Measurements from ENCODE around the gene CISH.

Gene CISH

GRCh38 chr3:50592568-50592967 is 19.0 kb downstream of the CISH start:
- no peak for DNase-seq

- no peak for DNase-seq
Observed at GRCh38 chr3:50591196-50591741, 20.3 kb downstream of the CISH start.

GRCh38 chr3:50588759-50589433 is 22.7 kb downstream of the CISH start:
- no peak for DNase-seq

- no peak for DNase-seq
Observed at GRCh38 chr3:50587806-50588758, 23.5 kb downstream of the CISH start.

GRCh38 chr3:50587373-50587772 is 24.2 kb downstream of the CISH start:
- no peak for DNase-seq

GRCh38 chr3:50586763-50587070 is 24.9 kb downstream of the CISH start:
- no peak for DNase-seq

- no peak for DNase-seq
Observed at GRCh38 chr3:50585919-50586762, 25.4 kb downstream of the CISH start.

GRCh38 chr3:50584391-50584790 is 27.2 kb downstream of the CISH start:
- no peak for DNase-seq

GRCh38 chr3:50583897-50584296 is 27.7 kb downstream of the CISH start:
- DNase-seq, result no peak

- no peak for DNase-seq
Observed at GRCh38 chr3:50582083-50582482, 29.5 kb downstream of the CISH start.

GRCh38 chr3:50581459-50581842 is 30.1 kb downstream of the CISH start:
- no peak for DNase-seq

- DNase-seq, result no peak
Observed at GRCh38 chr3:50580683-50581458, 30.7 kb downstream of the CISH start.

- no peak for DNase-seq
Observed at GRCh38 chr3:50577348-50577747, 34.2 kb downstream of the CISH start.

GRCh38 chr3:50575372-50575771 is 36.2 kb downstream of the CISH start:
- DNase-seq, result no peak

GRCh38 chr3:50574444-50574831 is 37.1 kb downstream of the CISH start:
- no peak for DNase-seq

GRCh38 chr3:50573566-50574443 is 37.8 kb downstream of the CISH start:
- no peak for DNase-seq

GRCh38 chr3:50572801-50573371 is 38.7 kb downstream of the CISH start:
- no peak for DNase-seq

GRCh38 chr3:50572158-50572557 is 39.4 kb downstream of the CISH start:
- DNase-seq, result no peak

GRCh38 chr3:50571486-50571885 is 40.1 kb downstream of the CISH start:
- no peak for DNase-seq

GRCh38 chr3:50570508-50571279 is 40.9 kb downstream of the CISH start:
- no peak for DNase-seq
